ENCODE results near the gene LITAFD.
"Not testable (repeated sequence)": the region's sequence is repeated elsewhere in the genome, so short reads cannot be mapped to it uniquely, and the experiment has no call there.

Gene LITAFD

DNA sequence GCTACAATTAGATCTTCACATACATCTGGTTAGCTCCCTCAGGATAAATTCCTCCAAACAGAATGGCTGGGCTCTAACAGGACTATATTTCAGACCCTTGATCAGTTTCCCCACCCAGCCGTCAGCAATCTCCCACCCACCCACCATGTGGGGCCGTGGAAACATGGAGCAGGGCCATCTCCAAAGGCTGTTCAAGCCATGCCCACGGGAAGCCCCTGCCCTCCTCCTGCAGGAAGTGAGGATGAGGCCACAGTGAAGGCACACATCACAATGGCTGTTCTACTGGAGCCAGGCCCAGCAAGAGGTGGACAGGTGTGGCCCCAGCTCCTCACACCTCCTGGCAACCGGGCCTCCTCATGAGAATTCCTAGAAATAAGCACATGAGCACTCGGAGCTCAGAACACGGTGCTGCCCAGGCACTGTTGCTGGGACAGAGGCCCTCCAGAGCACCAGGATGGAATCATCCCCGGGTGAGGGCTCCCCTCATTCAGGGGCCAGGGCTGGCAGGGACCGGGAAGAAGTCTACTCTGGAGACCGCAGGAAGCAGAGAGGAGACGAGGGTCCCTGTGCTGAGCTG, at the start of gene LITAFD:
TSS of gene LITAFD (plus strand) at position 311 of the 577 bp plus-strand sequence. CDS start 2,005 bp downstream, outside the sequence.
- no peak for DNase-seq

DNA sequence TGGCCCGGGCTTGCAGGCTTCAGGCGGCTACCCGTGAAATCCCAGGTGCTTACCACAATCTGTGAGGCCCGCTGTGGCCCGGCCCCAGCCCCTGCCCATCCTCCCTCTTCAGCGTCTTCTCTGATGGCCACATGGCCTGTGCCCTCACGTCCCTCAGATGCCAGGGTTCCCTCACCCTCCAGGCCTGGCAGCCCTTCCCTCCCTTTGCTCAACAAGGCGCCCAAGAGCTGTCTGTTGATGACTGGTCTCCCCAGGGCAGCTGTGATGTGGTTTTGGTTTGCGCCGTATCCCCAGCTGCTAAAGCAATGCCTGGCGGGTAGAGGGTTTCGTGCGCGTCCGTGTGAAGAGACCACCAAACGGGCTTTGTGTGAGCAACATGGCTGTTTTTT, 49.4 kb upstream of the LITAFD start:
- DNase-seq, result no peak

DNA sequence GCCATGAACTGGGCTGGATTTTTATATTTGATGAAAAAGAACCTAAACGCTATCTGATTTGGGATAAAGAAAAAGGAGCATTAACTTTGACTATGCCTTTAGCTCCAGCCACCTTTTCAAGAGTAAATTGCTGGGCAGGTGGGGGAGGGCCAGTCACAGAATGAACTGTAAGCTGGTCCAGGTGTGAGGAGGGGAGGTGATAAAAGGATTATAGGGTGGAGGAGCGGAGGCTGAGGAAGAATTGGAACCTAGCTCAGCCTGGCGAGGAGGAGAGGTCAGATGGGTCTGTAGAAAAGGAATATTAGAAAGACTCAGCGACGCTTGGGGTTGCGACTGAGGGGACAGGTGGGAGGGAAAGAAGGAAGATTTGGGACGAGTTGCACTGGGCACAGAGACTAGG, 45.4 kb upstream of the LITAFD start:
- DNase-seq, result peak; percentile 81

DNA sequence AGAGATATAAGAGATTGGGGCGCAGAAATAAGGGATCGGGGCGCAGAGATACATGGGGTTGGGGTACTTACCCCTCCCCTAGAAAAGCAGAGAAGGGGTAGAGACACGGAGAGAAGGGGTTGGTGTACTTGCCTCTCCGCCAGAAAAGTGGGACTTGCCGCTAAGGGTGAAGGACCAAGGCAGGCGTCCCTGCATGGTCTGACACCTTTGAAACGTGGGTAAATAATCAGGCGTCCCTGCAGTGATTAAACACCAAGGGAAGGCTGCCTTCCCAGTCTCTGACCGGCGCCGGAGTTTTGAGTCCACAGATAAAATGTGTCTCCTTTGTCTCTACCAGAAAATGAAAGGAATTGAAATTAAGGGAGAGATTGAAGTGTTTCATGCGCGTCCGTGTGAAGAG, 44.6 kb upstream of the LITAFD start:
- DNase-seq, result not testable (repeated sequence)

DNA sequence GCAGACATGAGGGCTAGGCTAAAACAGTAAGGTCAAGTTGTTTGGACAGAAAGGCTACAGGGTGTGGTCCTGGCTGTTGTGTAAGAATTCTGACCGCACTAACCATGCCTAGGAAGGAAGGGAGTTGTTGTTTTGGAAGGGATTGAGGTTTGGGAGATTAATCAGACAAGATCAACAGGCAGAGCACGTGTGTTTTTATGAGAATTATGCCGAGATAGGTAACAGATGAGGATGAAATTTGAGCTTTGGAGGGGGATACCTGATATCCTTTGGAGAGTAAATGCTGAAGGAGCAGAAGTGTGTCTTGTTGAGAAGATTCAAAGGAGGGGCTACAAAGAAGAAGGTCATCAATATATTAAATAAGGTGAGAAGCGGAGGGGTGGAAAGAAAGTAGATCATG, 40.1 kb upstream of the LITAFD start:
- peak; percentile 49 for DNase-seq

DNA sequence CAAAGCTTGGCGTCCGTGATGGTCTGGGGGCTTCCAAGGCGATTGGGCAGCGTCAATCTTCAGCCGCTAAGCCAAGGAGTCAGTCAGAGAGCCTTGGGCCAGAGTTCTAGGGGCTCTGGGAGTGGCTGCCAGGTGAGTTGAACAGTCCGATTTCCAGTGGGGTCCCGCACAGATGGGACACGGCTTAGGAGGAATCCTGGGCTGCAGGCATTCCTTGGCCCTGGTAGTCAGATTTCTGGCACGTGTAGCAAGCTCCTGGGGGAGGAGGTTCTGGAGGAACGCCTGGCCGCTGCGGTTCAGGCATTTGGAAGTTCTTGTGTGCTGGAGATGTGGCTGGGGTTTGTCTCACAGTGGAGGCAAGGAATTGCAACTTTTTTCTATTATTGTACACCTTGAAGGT, 38.9 kb upstream of the LITAFD start:
- not testable (repeated sequence) for DNase-seq

DNA sequence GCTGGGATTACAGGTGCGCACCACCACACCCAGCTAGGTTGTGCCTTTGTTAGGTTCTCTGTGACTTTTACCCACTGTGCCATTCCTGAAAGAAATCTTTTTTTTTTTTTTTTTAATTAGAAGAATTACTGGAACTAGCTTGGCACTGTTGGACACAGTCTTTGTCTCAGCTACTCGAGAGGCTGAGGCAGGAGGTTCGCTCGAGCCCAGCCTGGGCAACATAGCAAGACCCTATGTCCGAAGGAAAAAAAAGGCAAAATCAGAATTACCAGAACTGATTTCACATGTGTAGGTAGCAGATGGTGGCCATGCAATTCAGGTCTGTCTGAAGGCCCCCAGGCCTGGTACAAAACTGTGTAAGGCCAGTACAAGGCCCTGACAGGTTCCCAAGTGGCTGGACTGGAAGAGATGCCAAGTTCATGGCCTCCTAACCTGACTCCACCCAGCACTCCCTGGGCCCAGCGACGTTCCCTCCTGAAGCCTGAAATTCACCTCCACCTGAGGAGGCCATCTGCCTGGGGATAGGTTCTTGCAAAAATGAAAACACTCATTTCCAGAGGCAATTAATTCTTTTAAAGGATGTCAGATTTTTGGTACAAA, 36.4 kb upstream of the LITAFD start:
- DNase-seq, result no peak

DNA sequence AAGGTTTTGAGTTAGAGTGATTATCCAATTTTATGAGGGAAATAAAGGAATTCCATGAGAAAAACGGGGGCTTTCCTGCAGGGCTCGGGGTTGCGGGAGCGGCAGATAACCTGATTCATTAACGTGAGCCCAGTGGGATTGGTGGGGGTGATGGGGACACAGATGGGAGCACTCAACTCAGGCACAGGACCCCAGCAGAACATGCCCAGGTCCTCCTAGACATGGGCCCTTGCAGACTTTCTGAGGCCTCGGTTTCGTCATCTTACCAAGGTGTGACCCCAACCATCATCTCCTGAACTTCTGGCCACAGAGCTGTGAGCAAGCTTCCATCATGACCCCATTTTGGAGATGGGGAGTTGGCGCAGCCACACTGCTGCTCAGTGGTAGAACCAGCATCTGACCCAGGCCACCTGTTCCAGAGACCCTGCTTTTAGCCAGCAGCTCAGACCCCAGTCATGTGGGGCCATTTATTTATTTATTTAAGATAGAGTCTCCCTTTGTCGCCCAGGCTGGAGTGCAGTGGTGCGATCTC, 35.7 kb upstream of the LITAFD start:
- no peak for DNase-seq

DNA sequence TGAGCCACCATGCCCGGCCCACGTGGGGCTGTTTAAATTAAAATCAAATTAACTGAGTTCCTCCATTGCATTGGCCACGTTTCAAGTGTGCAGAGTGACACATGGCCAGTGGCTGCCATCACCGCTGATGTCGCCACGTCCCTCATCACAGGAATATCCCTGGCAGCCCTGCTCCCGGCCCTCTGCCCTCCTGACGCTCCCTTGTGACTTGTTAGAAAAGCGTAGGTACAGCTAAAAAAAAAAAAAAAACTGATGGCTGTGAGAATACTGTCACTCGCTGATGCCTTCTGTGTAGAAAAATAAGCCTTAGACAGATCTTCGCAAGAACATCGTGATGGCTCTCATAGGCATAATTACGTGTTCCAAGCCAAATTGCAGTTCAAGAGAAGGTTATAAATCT, 35.0 kb upstream of the LITAFD start:
- DNase-seq, result no peak

DNA sequence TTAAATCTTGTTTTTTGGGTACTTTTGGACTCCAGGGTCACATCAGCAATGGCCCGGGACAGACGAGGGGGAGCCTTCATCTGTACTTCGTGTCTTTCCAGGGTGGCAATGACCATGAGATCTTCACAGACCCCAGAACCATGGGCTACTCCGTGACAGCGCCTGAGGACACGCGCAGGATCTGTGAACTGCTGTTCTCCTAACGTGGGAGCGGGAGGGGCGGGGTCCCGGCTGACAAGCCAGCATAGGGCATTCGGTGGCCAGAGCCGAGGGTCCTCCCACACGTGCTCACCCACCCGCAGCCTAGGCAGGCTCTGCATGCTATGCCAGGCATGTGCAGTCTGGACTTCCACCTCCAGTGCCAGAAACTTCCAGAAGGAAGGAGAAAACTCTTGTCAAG, 34.5 kb upstream of the LITAFD start:
- DNase-seq, result no peak

DNA sequence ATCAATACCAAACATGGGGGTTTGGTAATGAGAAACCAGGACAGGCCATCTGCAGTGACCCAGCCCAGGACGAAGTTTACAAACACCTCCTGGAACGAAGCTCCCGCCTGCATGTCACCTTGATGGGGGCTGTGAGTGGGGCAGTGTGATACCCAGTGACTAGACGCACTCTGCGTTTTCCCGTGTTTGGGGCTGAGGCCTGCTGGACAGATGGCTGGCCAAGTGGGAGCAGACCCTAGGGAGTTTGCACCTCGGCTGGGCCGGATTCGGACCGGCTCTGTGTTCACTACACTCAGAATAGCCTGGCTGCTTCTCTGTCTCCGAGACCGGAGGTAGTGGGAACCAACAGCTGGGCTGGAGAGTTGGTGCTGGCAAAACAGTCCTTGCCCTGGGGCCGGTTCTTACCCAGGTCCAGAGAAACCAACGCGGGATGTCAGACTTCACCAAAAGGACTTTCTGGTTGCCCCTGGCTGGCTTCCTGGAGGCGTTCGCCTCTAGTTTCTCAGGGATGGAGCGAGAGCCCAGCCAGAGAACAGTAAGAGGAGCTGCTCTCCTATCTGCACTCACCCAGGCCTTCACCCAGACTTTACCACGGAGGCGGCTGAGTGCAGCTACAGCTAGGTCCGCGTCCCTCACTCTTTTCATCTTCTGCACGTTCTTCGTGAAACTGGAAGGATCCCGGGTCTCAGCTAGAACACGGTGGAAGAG, 33.8 kb upstream of the LITAFD start:
- DNase-seq, result no peak

DNA sequence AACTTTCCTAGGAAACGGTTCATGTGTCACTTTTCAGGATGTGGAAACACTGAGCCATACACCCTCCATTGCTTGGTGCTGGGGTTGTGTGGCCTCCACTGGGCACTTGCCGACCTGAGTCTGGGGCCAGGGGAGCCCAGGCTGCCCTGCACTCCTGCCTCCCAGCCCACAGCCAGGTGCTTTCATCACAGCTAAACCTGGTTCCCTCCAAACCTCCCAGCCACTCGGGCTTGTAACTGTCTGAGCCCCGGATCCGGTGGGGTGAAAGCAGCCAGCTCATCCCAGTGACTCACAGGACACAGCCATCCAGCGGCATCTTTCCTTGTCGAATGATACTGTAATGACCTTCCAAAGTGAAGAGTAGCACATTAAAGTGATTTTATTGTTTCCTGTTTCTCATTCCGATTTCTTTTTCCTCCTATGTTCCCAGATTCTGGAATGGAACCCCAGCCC, 33.2 kb upstream of the LITAFD start:
- DNase-seq, result no peak

DNA sequence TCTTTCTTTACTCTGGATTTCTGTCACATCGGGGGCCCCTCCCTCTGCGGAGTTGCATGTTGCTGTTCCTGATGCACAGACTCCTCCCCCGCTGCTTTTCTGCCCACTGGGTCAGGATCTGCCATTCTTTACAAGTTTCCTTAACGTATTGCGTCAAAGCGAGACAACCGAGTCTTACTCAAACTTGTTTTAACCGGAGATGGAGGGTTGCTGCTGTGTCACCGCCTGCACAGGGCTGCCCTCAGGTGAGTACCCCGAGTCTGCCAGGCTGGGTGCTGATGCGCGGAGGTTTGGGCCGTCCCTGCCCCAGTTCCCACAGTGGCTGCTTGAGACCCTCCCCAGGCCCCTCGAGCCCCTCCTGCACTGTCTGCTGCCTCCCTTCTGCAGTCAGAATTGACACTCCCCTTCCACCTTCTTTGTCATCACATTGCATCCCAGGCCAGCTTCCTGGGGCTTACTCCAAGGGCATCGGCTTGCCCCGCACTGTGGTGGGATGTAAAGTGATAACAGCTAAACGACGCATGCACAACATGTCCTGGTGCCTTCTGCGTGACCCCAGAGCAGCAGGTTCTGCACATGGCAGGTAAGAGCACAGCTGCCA, 32.6 kb upstream of the LITAFD start:
- no peak for DNase-seq

DNA sequence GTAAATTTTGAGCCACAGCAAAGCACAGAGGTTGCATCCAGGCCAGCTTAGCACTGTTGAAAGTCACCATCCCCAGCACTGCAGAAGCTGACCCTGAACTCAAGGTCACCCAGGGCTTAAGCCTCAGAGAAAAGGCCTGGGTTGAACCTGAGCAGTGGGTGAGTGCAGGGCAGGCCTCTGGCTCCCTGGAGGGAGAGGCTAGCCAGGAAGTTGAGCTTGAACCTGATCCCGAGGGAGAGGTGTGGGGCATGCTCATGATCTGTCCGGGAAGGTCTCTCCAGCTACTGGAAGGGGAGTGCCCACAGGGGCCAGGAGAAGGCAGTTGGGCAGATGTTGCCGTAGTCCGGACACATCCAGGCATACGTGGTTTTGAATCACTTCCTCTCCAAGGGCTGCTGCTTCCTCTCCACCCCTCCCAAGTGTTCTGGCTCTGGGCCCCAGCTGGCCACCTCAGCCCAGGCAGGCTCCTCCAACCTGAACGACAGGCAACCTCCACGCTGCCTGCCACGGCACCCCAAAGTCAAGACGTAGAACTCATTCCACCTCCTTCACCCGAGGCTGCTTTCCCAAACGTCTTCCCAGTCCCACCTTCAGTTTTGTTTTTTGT, 31.8 kb upstream of the LITAFD start:
- DNase-seq, result peak; percentile 28

DNA sequence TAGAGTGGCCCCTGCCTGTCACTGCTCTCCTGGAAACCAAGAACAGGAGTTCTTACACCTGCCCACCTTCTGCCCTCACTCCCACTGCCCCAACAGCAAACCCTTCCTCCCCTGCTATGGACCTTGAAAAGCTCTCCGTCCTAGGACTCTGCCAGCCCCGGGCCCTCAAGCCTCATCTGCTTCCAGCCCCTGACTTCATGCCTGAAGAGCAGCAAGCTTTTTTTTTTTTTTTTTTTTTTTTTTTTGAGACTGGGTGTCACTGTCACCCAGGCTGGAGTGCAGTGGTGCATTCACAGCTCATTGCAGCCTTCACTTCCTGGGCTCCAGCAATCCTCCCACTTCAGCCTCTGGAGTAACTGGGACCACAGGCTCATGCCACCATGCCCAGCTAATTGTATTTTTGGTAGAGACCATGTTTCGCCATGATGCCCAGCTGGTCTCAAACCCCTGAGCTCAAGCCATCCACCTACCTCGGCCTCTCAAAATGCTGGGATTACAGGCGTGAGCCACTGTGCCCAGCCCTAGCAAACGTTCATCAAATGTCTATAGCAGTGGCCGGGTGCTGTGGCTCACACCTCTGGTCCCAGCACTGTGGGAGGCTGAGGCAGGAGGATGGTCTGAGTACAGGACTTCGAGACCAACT, 30.3 kb upstream of the LITAFD start:
- no peak for DNase-seq

DNA sequence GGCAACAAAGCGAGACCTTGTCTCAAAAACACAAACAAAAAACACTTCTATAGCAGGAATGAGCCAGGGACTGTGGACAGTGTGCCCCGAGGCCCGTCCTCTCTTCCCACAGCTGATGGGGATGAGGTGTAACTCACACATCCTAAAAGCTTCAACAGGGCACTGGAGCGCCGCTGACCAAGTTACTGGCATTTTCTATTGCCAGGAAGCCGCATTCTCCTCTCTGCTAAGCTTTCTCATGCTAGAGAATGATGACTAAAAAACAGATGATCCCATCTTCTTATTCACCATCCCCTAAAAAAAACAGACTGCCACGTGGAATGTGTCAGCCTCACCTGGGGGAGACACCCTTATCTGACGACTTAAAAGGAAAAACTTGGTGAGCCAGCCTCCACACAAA, 29.6 kb upstream of the LITAFD start:
- DNase-seq, result no peak

DNA sequence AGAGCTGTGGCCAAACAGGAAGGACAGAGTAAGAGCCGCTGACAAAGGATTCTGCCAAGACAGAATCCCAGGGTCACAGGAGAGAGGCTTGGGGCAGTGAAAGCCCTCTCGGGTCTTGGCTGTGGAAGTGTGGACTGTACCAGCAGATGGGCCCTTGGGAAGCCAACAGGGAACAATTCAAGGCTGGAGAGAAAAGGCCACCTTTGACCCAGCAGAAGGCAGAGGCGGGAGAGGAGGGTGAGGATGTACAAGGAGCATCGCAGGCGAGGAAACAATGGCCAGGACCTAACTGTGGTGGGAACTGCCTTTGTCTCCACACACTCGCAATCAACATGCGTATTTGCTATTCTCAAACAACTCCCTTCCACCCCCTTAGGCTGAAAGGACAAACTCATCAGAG, 29.0 kb upstream of the LITAFD start:
- no peak for DNase-seq

DNA sequence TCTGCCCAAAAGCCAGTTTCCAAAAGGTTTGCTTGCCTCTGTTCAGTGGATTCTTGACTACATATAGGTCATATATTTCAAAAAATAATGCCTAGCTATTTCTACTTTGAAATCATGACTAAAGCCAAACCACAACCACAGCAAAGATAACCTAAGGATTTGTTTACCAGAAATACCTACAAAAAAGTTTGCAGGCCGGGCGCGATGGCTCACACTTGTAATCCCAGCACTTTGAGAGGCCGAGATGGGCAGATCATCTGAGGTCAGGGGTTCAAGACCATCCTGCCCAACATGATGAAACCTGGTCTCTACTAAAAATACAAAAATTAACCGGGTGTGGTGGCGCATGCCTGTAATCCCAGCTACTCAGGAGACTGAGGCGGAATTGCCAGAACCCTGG, 28.5 kb upstream of the LITAFD start:
- DNase-seq, result no peak

DNA sequence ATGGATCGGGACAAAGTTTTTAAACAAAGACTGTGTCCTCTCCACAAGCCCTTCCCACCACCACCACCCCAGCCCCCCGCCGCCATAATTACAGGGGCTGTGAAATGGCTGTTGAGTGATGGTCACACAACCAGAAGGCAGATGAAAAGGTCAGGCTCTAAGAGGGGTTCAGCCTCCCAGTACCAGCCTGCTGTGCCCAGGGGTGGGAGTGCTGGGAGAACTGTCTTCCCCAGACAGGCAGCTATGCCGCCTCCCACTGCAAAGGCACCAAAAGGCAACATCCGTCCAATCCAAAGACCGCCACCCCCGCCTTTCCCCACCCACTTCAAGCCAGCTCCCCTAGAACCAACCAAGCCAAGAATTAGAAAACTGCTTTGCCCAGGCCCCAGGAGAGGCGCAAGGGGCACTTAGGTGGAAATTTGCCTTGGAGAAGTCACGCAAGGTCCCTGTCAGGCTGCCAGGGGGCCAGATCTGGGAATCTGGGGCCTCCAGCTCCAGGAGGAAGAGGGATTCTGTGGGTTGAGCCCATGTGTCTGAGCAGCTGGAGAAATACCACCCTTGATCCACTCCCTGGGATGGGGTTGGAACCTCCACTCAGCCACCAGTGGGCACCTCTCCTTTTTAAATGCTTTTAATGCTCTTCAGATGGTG, 27.7 kb upstream of the LITAFD start:
- no peak for DNase-seq

DNA sequence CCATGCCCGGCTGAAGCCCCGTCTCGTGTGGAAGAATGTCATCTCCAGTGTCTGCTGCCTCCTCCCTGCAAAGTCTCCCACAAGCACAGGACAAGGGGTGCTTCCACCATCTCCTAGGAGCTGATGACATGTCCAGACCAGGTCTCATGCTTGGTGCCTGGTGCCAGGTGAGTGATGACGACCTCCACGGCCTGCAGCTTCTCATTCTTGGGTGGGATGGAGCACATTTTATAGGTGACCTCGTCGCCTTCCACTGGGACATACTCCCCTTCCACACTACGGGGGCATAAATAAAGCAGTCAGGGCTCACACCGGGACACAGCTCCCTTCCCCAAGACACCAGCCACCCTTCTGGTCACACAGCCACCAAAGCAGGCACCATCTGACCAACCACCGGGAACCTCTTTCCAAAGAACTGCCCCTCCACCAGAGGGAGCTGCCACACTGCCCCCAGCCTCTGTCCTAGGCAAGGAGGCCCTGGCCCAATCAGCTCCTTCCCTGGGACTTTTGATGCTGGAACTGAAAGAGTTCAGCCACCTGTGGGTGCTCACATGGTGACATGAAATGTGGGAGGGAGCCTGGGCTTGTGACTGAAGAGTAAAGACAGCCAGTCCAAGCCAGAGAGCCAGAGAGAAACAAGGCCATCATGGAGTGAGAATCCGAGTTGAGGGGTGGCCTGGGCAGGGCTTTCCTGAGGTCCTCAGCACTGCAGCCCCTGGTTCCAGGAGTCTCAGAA, 26.9 kb upstream of the LITAFD start:
- no peak for DNase-seq

DNA sequence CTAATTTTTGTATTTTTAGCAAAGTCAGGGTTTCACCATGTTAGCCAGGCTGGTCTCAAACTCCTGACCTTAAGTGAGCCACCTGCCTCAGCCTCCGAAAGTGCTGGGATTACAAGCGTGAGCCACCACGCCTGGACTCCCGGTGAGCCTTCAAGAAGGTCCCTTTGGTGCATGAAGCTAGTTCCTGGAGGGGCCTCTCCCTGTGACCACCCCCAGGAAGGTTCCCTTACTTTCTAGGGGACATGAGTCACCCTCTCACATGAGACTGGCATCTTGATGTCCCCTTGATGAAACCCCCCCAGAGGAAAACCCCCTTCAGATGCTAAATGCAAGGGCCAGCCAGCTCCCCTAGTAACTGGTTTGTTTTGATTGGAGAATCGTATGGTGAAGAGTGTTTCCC, 26.2 kb upstream of the LITAFD start:
- DNase-seq, result no peak
